Mesenteric fat pad (tissue), 1 donor: ENCODE data around the gene OR10A3. TPM values are rescaled to one million over a fixed set of nuclear protein-coding genes. Genes with fewer than 3 reads are reported as not detected.

ENCODE experiments used
- DNase-seq: peaks from one replicate; pipeline ENCODE4 v3.0.0-alpha.2; 2020; ENCODE audit warnings: low spot score
- total RNA-seq: library from RNA; stranded (reverse); fragmentation: NEBNext Ultra II Directional; extraction: Animal tissue kit (Norgen Biotek cat#: 25700); gene quantifications from one replicate; pipeline ENCODE4 v1.2.1, GENCODE V29; 2021
- donor health status: DM: yes; HTN: yes; CAD: no.

Gene OR10A3
- total RNA-seq, 1 donor from 2014 or later: not detected

- DNase-seq: no peak
Measured at GRCh38 chr11:7892840-7893254, 48.7 kb downstream of the OR10A3 start.

- no peak for DNase-seq
Measured at GRCh38 chr11:7892059-7892699, 49.3 kb downstream of the OR10A3 start.

- no peak for DNase-seq
Measured at GRCh38 chr11:7890417-7891172, 50.9 kb downstream of the OR10A3 start.

GRCh38 chr11:7889985-7890384, 51.5 kb downstream of the OR10A3 start:
- DNase-seq: no peak

Other genes with a start within 250 kb of the OR10A3 start
- not detected for gene OVCH2, start 235.2 kb downstream of the OR10A3 start, total RNA-seq
- gene OR5P2, start 144.8 kb downstream of the OR10A3 start, total RNA-seq: not detected
- not detected for gene OR5P3, start 110.9 kb downstream of the OR10A3 start, total RNA-seq
- not detected for gene OR10A6, start 10.4 kb downstream of the OR10A3 start, total RNA-seq
- gene NLRP10, start 23.7 kb upstream of the OR10A3 start, total RNA-seq: not detected
- gene EIF3F, start 45.6 kb upstream of the OR10A3 start, total RNA-seq: 144 TPM
- 5.9 TPM for gene TUB, start 139.5 kb upstream of the OR10A3 start, total RNA-seq
- 2.3 TPM for gene RIC3, start 227.3 kb upstream of the OR10A3 start, total RNA-seq